ENCODE results near the gene FAM227B.
A peak's percentile ranks its signal among the peaks of the same experiment; 100 is the strongest.
"Not testable (repeated sequence)": the region's sequence is repeated elsewhere in the genome, so short reads cannot be mapped to it uniquely, and the experiment has no call there.

The FAM227B gene

DNA sequence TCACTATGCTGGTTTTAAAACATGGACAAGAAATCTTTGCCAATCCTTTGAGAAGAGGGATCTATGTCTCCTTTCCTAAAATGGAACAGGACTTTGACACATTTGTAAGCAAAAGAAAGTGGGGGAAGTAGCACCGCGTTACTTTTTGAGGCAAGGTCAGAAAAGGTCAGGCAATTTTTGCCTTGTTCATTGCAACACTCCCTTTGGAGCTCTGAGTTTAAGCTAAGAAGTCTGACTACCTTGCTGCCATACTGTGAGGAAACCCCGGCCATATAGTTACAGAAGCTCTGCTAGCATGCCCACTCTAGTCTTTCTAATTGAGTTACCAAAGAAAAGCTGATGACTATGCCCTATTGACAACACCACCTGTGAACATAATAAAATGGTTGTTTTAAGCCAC lies 1.4 kb downstream of the FAM227B start:
- H3K4me3 ChIP-seq (ENCODE audit: low read depth, low read length): no peak overlapping the region

DNA sequence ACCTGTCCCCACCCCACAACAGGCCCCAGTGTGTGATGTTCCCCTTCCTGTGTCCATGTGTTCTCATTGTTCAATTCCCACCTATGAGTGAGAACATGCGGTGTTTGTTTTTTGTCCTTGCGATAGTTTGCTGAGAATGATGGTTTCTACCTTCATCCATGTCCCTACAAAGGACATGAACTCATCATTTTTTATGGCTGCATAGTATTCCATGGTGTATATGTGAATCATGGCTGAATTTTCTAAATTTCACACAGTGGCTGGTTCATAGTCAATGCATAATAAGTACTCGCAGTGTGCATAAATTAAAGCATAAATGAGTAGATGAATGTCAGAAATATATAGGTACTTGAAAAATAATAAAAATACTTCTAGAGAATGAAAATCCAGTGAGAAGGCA lies 8.4 kb downstream of the FAM227B start:
- H3K4me3 ChIP-seq (ENCODE audit: low read depth, low read length): not testable (repeated sequence)

More for the DNA sequence above, 1.4 kb downstream of the FAM227B start:
- TF ChIP-seq, protein P1, sequence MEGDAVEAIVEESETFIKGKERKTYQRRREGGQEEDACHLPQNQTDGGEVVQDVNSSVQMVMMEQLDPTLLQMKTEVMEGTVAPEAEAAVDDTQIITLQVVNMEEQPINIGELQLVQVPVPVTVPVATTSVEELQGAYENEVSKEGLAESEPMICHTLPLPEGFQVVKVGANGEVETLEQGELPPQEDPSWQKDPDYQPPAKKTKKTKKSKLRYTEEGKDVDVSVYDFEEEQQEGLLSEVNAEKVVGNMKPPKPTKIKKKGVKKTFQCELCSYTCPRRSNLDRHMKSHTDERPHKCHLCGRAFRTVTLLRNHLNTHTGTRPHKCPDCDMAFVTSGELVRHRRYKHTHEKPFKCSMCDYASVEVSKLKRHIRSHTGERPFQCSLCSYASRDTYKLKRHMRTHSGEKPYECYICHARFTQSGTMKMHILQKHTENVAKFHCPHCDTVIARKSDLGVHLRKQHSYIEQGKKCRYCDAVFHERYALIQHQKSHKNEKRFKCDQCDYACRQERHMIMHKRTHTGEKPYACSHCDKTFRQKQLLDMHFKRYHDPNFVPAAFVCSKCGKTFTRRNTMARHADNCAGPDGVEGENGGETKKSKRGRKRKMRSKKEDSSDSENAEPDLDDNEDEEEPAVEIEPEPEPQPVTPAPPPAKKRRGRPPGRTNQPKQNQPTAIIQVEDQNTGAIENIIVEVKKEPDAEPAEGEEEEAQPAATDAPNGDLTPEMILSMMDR (IDR thresholded peaks at IDR 0.05; ENCODE audit: low read depth, low read length): no peak

DNA sequence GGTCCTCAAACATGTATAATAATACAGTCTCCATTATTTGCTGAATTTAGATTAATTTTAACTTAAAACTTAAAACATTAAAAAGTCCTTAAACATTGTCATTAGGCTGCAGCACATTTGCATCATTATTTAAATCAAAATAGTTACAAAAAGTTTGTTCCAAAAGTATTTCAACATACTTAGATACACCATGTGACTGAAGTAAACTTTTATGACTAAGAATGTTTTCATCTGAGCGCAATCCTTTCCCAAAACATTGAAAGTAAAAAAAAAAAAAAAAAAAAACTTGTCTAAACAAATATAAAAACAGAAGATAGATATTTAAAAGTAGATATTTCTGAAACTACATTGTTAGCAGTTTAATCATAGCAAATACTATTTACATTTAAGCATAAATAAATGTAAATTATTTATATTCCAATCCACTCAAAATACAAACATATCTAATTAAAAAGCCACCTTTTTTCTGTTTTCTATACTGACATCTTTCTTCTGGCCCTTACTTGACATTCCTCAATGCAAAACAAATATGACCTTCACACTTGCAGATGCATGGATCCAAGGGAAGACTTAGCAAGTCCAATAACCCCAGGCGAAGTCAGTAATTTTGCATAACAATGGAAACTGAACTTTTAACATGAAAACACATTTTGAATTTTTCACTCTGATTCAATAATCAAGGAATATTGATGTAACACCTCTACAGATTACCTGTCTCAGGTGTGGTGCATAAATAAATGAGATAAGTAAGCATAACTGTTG lies 10.3 kb downstream of the FAM227B start:
- no peak overlapping the region for H3K4me3 ChIP-seq (ENCODE audit: low read depth, low read length)
- TF ChIP-seq, protein P1 (IDR thresholded peaks at IDR 0.05; ENCODE audit: low read depth, low read length): no peak

DNA sequence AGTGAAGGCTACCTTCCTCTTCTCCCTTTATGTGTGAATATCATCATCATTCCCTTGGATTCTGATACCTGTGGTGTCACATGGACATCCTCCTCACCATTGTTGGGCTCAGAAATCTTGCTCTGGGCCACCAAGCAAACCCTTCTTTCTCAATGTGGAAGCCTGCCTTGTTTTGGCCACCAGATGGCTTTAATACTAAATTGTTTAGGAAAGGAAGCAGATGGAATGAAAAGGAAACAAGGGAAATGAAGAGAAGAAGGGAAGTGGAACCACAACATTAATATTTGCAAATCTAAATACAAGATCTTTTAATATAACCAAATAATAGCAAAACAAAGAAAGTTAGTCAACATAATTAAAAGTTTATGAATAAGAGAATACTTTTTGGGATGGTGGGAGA lies 14.0 kb downstream of the FAM227B start:
- TF ChIP-seq, protein P1 (IDR thresholded peaks at IDR 0.05; ENCODE audit: low read depth, low read length): peak; percentile 25; the same call in 1 of the 2 replicates
- H3K4me3 ChIP-seq (ENCODE audit: low read depth, low read length): no peak overlapping the region

DNA sequence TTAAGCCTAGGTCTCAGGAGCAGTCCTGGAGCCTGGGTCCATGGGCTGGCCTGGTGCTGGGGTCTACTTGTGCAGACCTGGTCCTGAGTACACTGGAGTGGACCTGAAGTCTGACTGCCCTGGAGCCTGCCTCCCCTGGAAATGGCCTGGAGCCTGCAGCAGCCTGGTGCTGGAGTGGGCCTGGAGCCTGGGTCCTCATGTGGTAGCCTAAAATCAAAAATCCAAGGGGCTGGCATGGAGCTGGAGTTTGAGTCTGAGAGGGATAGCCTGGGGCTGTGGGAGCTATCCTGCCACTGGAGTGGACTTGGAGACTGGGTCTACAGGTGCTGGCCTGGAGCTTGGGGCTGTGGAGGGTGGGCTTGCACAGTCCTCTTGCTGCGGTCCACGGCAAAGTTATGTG lies 15.0 kb downstream of the FAM227B start:
- H3K4me3 ChIP-seq (ENCODE audit: low read depth, low read length): no peak overlapping the region
- TF ChIP-seq, protein P1 (IDR thresholded peaks at IDR 0.05; ENCODE audit: low read depth, low read length): no peak

DNA sequence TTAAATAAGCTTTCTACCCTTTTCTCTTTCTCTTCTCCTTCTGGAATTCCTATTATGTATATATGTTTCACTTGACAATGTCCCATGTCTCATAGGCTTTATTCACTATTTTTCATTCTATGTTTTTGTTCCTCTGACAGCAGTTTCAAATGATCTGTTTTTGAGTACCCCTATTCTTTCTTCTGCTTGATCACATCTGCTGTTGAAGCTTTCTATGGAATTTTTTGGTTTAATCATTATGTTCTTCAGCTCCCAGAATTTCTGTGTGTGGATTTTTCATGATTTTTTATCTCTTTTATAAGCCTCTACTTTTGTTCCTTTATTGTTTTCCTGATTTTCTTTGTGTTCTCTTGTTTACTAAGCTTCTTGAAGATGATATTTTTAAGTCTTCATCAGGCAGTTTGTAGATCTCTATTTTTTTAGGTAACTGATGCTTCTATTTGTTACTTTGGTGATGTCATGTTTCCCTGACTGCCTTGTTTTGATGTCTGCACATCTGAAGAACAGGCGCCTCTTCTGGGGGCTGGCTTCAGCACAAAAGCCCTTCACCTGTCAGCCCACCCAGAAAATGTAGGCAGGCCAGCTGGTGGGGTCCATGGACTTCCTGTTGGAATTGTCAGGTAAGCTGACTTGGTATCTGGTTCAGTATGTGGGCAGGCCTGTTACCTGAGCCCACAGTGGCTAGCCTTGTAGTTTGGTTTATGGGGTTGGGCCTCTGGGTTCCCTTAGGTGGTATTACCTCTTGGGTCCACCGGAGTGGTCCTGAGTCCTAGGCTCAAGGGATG lies 15.8 kb downstream of the FAM227B start:
- TF ChIP-seq, protein P1 (IDR thresholded peaks at IDR 0.05; ENCODE audit: low read depth, low read length): no peak
- no peak overlapping the region for H3K4me3 ChIP-seq (ENCODE audit: low read depth, low read length)

DNA sequence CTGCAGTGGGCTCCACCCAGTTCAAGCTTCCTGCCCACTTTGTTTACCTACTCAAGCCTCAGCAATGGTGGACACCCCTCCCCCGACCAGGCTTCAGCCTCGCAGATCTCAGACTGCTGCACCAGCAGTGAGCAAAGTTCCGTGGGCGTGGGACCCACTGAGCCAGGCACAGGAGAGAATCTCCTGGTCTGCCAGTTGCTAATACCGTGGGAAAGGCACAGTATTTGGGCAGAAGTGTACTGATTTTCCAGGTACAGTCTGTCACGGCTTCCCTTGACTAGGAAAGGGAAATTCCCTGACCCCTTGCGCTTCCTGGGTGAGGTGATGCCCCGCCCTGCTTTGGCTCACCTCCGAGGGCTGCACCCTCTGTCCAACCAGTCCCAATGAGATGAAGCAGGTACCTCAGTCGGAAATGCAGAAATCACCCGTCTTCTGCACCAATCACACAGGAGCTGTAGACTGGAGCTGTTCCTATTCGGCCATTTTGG lies 27.7 kb downstream of the FAM227B start:
- H3K4me3 ChIP-seq (ENCODE audit: low read depth, low read length): not testable (repeated sequence)

DNA sequence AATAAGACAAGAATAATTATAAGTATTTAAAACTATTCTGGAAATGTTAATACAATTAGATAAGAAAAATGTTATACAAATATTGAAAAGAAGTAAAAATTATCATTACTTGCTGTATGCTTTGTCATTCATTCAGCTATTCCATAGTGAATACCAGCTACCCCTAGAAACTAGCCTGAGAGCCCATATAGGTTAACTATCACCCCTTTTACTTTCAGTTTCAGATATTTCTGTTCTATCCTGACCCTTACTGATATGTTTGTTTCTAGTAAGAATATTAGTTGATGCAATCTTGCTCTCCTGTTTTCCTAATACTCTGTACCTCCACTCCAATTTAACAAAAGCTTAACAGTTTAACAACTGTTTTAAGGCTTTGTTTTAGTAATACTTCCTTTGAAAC lies 31.6 kb downstream of the FAM227B start:
- H3K4me3 ChIP-seq (ENCODE audit: low read depth, low read length): no peak overlapping the region
- TF ChIP-seq, protein P1 (IDR thresholded peaks at IDR 0.05; ENCODE audit: low read depth, low read length): no peak

All from WI38 (cell line).